CD4-positive, alpha-beta T cell treated with Interleukin-4 for 1 hour (primary cell): ENCODE measurements around the gene CANT1.
A peak's percentile ranks its signal among the peaks of the same experiment; 100 is the strongest.

Source experiments
- DNase-seq, 2 donors: peaks; one replicate each; pipeline ENCODE4 v3.0.0-alpha.2; 2020 to 2022

CANT1 gene

GRCh38 chr17:78993981-78994671 is 15.4 kb downstream of the CANT1 start:
- no peak for DNase-seq

- DNase-seq: peak; percentile 32 to 42
These were observed 16.2 kb downstream of the CANT1 start for GRCh38 chr17:78993241-78993956.

- DNase-seq: no peak
These were observed 16.9 kb downstream of the CANT1 start for GRCh38 chr17:78992542-78993212.

GRCh38 chr17:78991906-78992532 is 17.5 kb downstream of the CANT1 start:
- DNase-seq: no peak

- no peak for DNase-seq
These were observed 18.4 kb downstream of the CANT1 start for GRCh38 chr17:78991017-78991738.

- DNase-seq: no peak
These were observed 19.1 kb downstream of the CANT1 start for GRCh38 chr17:78990349-78991016.

GRCh38 chr17:78988152-78988551 is 21.4 kb downstream of the CANT1 start:
- DNase-seq: no peak

GRCh38 chr17:78986649-78987328 is 22.8 kb downstream of the CANT1 start:
- no peak for DNase-seq

GRCh38 chr17:78986048-78986648 is 23.4 kb downstream of the CANT1 start:
- DNase-seq: peak in 1 of 2 donors; percentile 23

- DNase-seq: no peak
These were observed 24.2 kb downstream of the CANT1 start for GRCh38 chr17:78985395-78985794.

GRCh38 chr17:78981010-78981888 is 28.3 kb downstream of the CANT1 start:
- no peak for DNase-seq

GRCh38 chr17:78980624-78980972 is 29.0 kb downstream of the CANT1 start:
- DNase-seq: no peak

- DNase-seq: peak in 1 of 2 donors; percentile 25
These were observed 29.6 kb downstream of the CANT1 start, which contains the start of gene LGALS3BP for GRCh38 chr17:78979780-78980623. Gene LGALS3BP, minus strand, starts transcription at chr17:78979923. Its CDS starts 2,732 bp downstream, at chr17:78977191.

- no peak for DNase-seq
These were observed 31.3 kb downstream of the CANT1 start for GRCh38 chr17:78977997-78978973.

GRCh38 chr17:78977681-78977943 is 32.0 kb downstream of the CANT1 start:
- DNase-seq: no peak

GRCh38 chr17:78976907-78977680 is 32.5 kb downstream of the CANT1 start:
- no peak for DNase-seq
